ENCODE measurements around the gene TSPOAP1. TPM values are rescaled to one million over a fixed set of nuclear protein-coding genes. Genes with fewer than 3 reads are reported as not detected.

Gene TSPOAP1
- total and polyA plus RNA-seq, 2 of the 4 experiments (the other 2 are of a cell fraction), result 0.90 to 1.6 TPM

- no peaks in the 10 kb centered on the region for H3K79me1 ChIP-seq (ENCODE audit: low read depth in 1 of 2, low read length in 2 of 2)
- H4K5ac ChIP-seq (ENCODE audit: low read depth, low read length), result no peak overlapping the region
- in situ Hi-C loops (cut with MboI; ENCODE audit: low sequenced_read_pairs) (loop anchor here (25.0 kb wide), 1 partner anchor 465 kb away; the partner anchor contains the start of gene MRPS23), dilution Hi-C loops (cut with HindIII; ENCODE audit: low sequenced_read_pairs, unreplicated experiment) (no loop called here), intact Hi-C loops (cut with micrococcal nuclease) (no loop called here)
- H3K4me1 ChIP-seq (ENCODE audit: control insufficient read depth, insufficient read depth, low read length), result peaks cover 8% of the 10 kb centered on the region
- POLR2A ChIA-PET (ENCODE audit: unreplicated experiment), result interaction anchor here (1.6 kb wide), 1 partner anchor 24 kb away, joined by 3 read pairs; the partner anchor contains the start of gene SUPT4H1
- H2BK15ac ChIP-seq (ENCODE audit: low read depth, low read length), result no peak overlapping the region
- H3K14ac ChIP-seq (replicated peaks; ENCODE audit: low read depth, low read length), result no peak overlapping the region
- H3K56ac ChIP-seq (ENCODE audit: extremely low read depth, insufficient read depth, low read length), result no peak overlapping the region
- no peak overlapping the region for H3K4ac ChIP-seq (ENCODE audit: low read depth, low read length)
- ATAC-seq (ENCODE audit: low read depth), result no peak
- H3K27me3 ChIP-seq (ENCODE audit: control insufficient read depth, insufficient read depth, low read length), result peaks cover 5% of the 10 kb centered on the region; the same call in 1 of the 2 replicates
- CTCF ChIA-PET, result no interaction called here
- no peak overlapping the region for H2AK5ac ChIP-seq (ENCODE audit: low read depth, low read length)
- H3K18ac ChIP-seq (ENCODE audit: low read depth, low read length), result no peak overlapping the region
- no peaks in the 10 kb centered on the region for H3K9me3 ChIP-seq (ENCODE audit: control insufficient read depth, insufficient read depth, low read length)
- BruUV-seq (replicated peaks), result no TSS peak
- 68% methylated on average over 2 of the region's 19 CpGs; no CpG with 5 or more reads in 1 of the 2 experiments for WGBS, 2 experiments (ENCODE audit: extremely low coverage in 2 of 2, insufficient read length in 1 of 2)
- no peak overlapping the region for H2AK9ac ChIP-seq (replicated peaks; ENCODE audit: low read depth, low read length, poor library complexity)
- H4K91ac ChIP-seq (ENCODE audit: insufficient read depth, low read depth, low read length), result no peak overlapping the region
- no peak overlapping the region for H3K27ac ChIP-seq (ENCODE audit: insufficient read depth, low read length)
- H3K9me1 ChIP-seq (ENCODE audit: insufficient read depth, low read length), result peaks cover 7% of the 10 kb centered on the region; the same call in 1 of the 2 replicates
- no peaks in the 10 kb centered on the region for H4K20me1 ChIP-seq (ENCODE audit: insufficient read depth, low read length)
- H2BK120ac ChIP-seq (ENCODE audit: low read depth, low read length), result no peak overlapping the region
- DNase-seq, result no peak
- no peak overlapping the region for H3K4me2 ChIP-seq (ENCODE audit: low read depth, low read length)
- H2BK20ac ChIP-seq (ENCODE audit: low read depth, low read length), result no peak overlapping the region
- H3K23ac ChIP-seq (ENCODE audit: low read depth, low read length), result no peak overlapping the region
- no peak overlapping the region for H4K8ac ChIP-seq (ENCODE audit: low read depth in 2 of 2, low read length in 2 of 2)
- H3K36me3 ChIP-seq (ENCODE audit: control insufficient read depth, insufficient read depth, low read length), result no peaks in the 10 kb centered on the region
- no peak overlapping the region for H2BK5ac ChIP-seq (ENCODE audit: low read depth, low read length, poor library complexity, severe bottlenecking)
- no peak overlapping the region for H3K9ac ChIP-seq (ENCODE audit: low read depth, low read length)
- no peak overlapping the region for H3K4me3 ChIP-seq (ENCODE audit: insufficient read depth, low read depth, low read length)
- TF ChIP-seq RAD21 (IDR thresholded peaks at IDR 0.05; ENCODE audit: low read length) (no peak), MAZ (IDR thresholded peaks at IDR 0.05; ENCODE audit: borderline replicate concordance, low read depth, low read length) (no peak), CTCF (conservative IDR thresholded peaks at IDR 0.05; ENCODE audit: low read depth, low read length) (no peak), FOS (IDR thresholded peaks at IDR 0.05; ENCODE audit: low read depth, low read length) (no peak), USF2 (IDR thresholded peaks at IDR 0.05; ENCODE audit: low read depth, low read length) (no peak), NFE2L2 (IDR thresholded peaks at IDR 0.05; ENCODE audit: low read depth, low read length) (no peak), CHD1 (IDR thresholded peaks at IDR 0.05; ENCODE audit: low read depth, low read length) (no peak), RCOR1 (IDR thresholded peaks at IDR 0.05; ENCODE audit: insufficient replicate concordance, low read length) (no peak), MAFK (IDR thresholded peaks at IDR 0.05; ENCODE audit: low read depth, low read length) (no peak), RFX5 (IDR thresholded peaks at IDR 0.05; ENCODE audit: low read depth, low read length) (no peak), BHLHE40 (IDR thresholded peaks at IDR 0.05; ENCODE audit: low read depth, low read length) (no peak), SMC3 (IDR thresholded peaks at IDR 0.05; ENCODE audit: low read depth, low read length) (no peak)
- no peak overlapping the region for H2AFZ ChIP-seq (replicated peaks; ENCODE audit: low read length, poor library complexity)
Measured at GRCh38 chr17:58327363-58328194, 1.0 kb downstream of the TSPOAP1 start.

Measured in IMR-90 (cell line).